A549 (cell line): Measurements from ENCODE around the gene NRG3. TPM values are rescaled to one million over a fixed set of nuclear protein-coding genes. Genes with fewer than 3 reads are reported as not detected.

Source experiments
- ATAC-seq, 2 experiments: fragments of 200-7000 bp in 1 of 2; fragments of >200 bp in 1 of 2; cut with Nextera tagmentation in 1 of 2; cut with Tn5 transposase in 1 of 2; 3 replicates each; pipeline versions ENCODE4 v1.8.0 to v1.9.1; 2018 to 2020; ENCODE audit warnings: mild to moderate bottlenecking in 1 of 2, moderate library complexity in 1 of 2
- CTCF ChIA-PET: fragments of 300-600 bp; sonication (Branson Sonifier 250); formaldehyde crosslinking; extraction: SDS; loops from one replicate; lab custom pipeline; 2021; ENCODE audit warnings: antibody characterized with exemption, inconsistent platforms; lab: Yijun Ruan, JAX
- POLR2A ChIA-PET: fragments of 350-600 bp; formaldehyde crosslinking; extraction: SDS; loops from one replicate; lab custom pipeline; 2021; ENCODE audit warnings: antibody characterized with exemption, inconsistent platforms; lab: Yijun Ruan, JAX
- DNase-seq, 2 experiments: peaks; one replicate each; pipeline versions ENCODE4 v3.0.0 to v3.0.0-alpha.2; 2011 to 2016; ENCODE audit warnings: low read depth in 1 of 2, low spot score in 1 of 2
- FAIRE-seq: peaks from 2 replicates; lab custom pipeline; 2011; peaks lifted over from hg19 to GRCh38; lab: Jason Lieb, UNC
- H3K27ac ChIP-seq, 2 experiments: fragments of >200 bp; sonication (Bioruptor Twin); formaldehyde crosslinking; 3 replicates each; pipeline ENCODE4 v1.5.1; 2016 to 2017
- H3K4me1 ChIP-seq: fragments of >200 bp; sonication (Bioruptor Twin); formaldehyde crosslinking; 3 replicates; pipeline ENCODE4 v1.6.1; 2016
- H3K4me2 ChIP-seq: fragments of >200 bp; sonication (Bioruptor Twin); formaldehyde crosslinking; 3 replicates; pipeline ENCODE4 v1.6.1; 2016
- H3K4me3 ChIP-seq: fragments of >200 bp; sonication (Bioruptor Twin); formaldehyde crosslinking; 3 replicates; pipeline ENCODE4 v1.5.1; 2016
- H3K9me3 ChIP-seq: fragments of >200 bp; sonication (Bioruptor Twin); formaldehyde crosslinking; 3 replicates; pipeline ENCODE4 v1.6.1; 2016
- BHLHE40 ChIP-seq: IDR thresholded peaks from 2 replicates; pipeline ENCODE4 v1.6.1; 2012; ENCODE audit warnings: low read depth, low read length, inconsistent platforms
- CBX8 ChIP-seq: fragments of 200-600 bp; sonication (generic); IDR thresholded peaks from 2 replicates; pipeline ENCODE4 v1.6.1; 2016
- CHD2 ChIP-seq: fragments of 150-350 bp; IDR thresholded peaks from 2 replicates; pipeline ENCODE4 v1.6.1; 2014; ENCODE audit warnings: low read length; ENCODE audit not compliant: partially characterized antibody
- CHD4 ChIP-seq: fragments of 200-600 bp; sonication (generic); IDR thresholded peaks from 2 replicates; pipeline ENCODE4 v1.6.1; 2016; ENCODE audit warnings: antibody characterized with exemption, mild to moderate bottlenecking, borderline replicate concordance
- EP300 ChIP-seq, 2 experiments: fragments of >200 bp; sonication (Bioruptor Twin); formaldehyde crosslinking; IDR thresholded peaks; 2 replicates in 1 of 2; 3 replicates in 1 of 2; pipeline ENCODE4 v1.6.1; 2016 to 2017
- ESRRA ChIP-seq: fragments of 150-350 bp; IDR thresholded peaks from 2 replicates; pipeline ENCODE4 v1.6.1; 2014; ENCODE audit warnings: mild to moderate bottlenecking, low read length, borderline replicate concordance
- FOSL2 ChIP-seq, 2 experiments: fragments of 450-650 bp in 1 of 2; fragments of >200 bp in 1 of 2; sonication (Bioruptor Twin) in 1 of 2; formaldehyde crosslinking; IDR thresholded peaks; 2 replicates each; pipeline versions ENCODE4 v1.5.0 to v1.6.1; 2016 to 2020; ENCODE audit warnings: mild to moderate bottlenecking in 1 of 2, moderate library complexity in 1 of 2
- HEYL ChIP-seq: fragments of 250-450 bp; sonication (Bioruptor Pico); IDR thresholded peaks from 2 replicates; pipeline ENCODE4 v1.8.0; 2021; ENCODE audit warnings: mild to moderate bottlenecking, moderate library complexity
- HOXA7 ChIP-seq: fragments of 250-450 bp; sonication (Bioruptor Pico); IDR thresholded peaks from 2 replicates; pipeline ENCODE4 v1.5.0; 2020; ENCODE audit warnings: mild to moderate bottlenecking, moderate library complexity
- HOXB13 ChIP-seq: fragments of 250-450 bp; sonication (Bioruptor Pico); IDR thresholded peaks from 2 replicates; pipeline ENCODE4 v1.5.0; 2020; ENCODE audit warnings: low read depth, mild to moderate bottlenecking, moderate library complexity
- HOXB5 ChIP-seq: fragments of 250-450 bp; sonication (Bioruptor Pico); IDR thresholded peaks from 2 replicates; pipeline ENCODE4 v1.5.0; 2020; ENCODE audit warnings: mild to moderate bottlenecking, moderate library complexity
- JUN ChIP-seq, 2 experiments: fragments of >200 bp; sonication (Bioruptor Twin); formaldehyde crosslinking; IDR thresholded peaks; 2 replicates in 1 of 2; 3 replicates in 1 of 2; pipeline ENCODE4 v1.6.1; 2016 to 2017
- JUNB ChIP-seq: fragments of >200 bp; sonication (Bioruptor Twin); formaldehyde crosslinking; IDR thresholded peaks from 2 replicates; pipeline ENCODE4 v1.6.1; 2016
- KDM1A ChIP-seq: fragments of 200-600 bp; sonication (generic); IDR thresholded peaks from 2 replicates; pipeline ENCODE4 v1.6.1; 2016; ENCODE audit warnings: low read depth, mild to moderate bottlenecking
- MAFK ChIP-seq: fragments of 450-650 bp; IDR thresholded peaks from 2 replicates; pipeline ENCODE4 v1.6.1; 2014; ENCODE audit not compliant: partially characterized antibody
- MAZ ChIP-seq: fragments of 150-350 bp; IDR thresholded peaks from 2 replicates; pipeline ENCODE4 v1.6.1; 2014; ENCODE audit warnings: antibody characterized with exemption, low read depth, low read length, borderline replicate concordance
- NFE2L2 ChIP-seq: fragments of 150-350 bp; conservative IDR thresholded peaks from 2 replicates; pipeline ENCODE4 v1.6.1; 2014; ENCODE audit warnings: low read length
- PHF8 ChIP-seq: fragments of 200-600 bp; sonication (generic); IDR thresholded peaks from 2 replicates; pipeline ENCODE4 v1.6.1; 2016; ENCODE audit warnings: low read depth, mild to moderate bottlenecking, antibody characterized with exemption, moderate library complexity, borderline replicate concordance
- RARB ChIP-seq: fragments of 250-450 bp; sonication (Bioruptor Pico); IDR thresholded peaks from 2 replicates; pipeline ENCODE4 v1.8.0; 2021; ENCODE audit warnings: mild to moderate bottlenecking, moderate library complexity
- RCOR1 ChIP-seq: fragments of 150-350 bp; IDR thresholded peaks from 2 replicates; pipeline ENCODE4 v1.6.1; 2014; ENCODE audit warnings: antibody characterized with exemption, low read length, low read depth
- RNF2 ChIP-seq: fragments of 200-600 bp; sonication (generic); IDR thresholded peaks from 2 replicates; pipeline ENCODE4 v1.6.1; 2016; ENCODE audit warnings: low read depth, mild to moderate bottlenecking, antibody characterized with exemption, moderate library complexity, borderline replicate concordance
- ZC3H11A ChIP-seq: fragments of 450-650 bp; IDR thresholded peaks from 2 replicates; pipeline ENCODE4 v1.6.1; 2014; ENCODE audit warnings: antibody characterized with exemption, mild to moderate bottlenecking
- WGBS: methylation state at CpG from one replicate; pipeline ENCODE4 v1.1.6; 2017; ENCODE audit errors: missing lambda C conversion rate; 5-methylcytosine and 5-hydroxymethylcytosine counted together
- polyA plus RNA-seq, 4 experiments: library from polyadenylated mRNA; depleted of rRNA in 3 of 4; stranded (reverse); fragments of >200 nt; fragmentation: RNase III in 1 of 4; extraction: RNeasy Plus Mini Kit Qiagen cat#74134 plus additional on column Dnase treatment in 1 of 4; gene quantifications; 2 replicates in 3 of 4; 3 replicates in 1 of 4; pipeline ENCODE4 v1.2.3, GENCODE V29; 2011 to 2017
- TF ChIP-seq, protein P1 (sequence below): IDR thresholded peaks from 2 replicates; pipeline ENCODE4 v1.6.1; 2012
- TF ChIP-seq, protein P2 (sequence below): IDR thresholded peaks from 2 replicates; pipeline ENCODE4 v1.6.1; 2012; ENCODE audit warnings: low read depth, borderline replicate concordance
- TF ChIP-seq, protein P3 (sequence below): fragments of >200 bp; sonication (Bioruptor Twin); formaldehyde crosslinking; IDR thresholded peaks from 2 replicates; pipeline ENCODE4 v1.6.1; 2016
- TF ChIP-seq, protein P4 (sequence below): fragments of 450-650 bp; IDR thresholded peaks from 2 replicates; pipeline ENCODE4 v1.6.1; 2014; ENCODE audit warnings: antibody characterized with exemption

The NRG3 gene
- polyA plus RNA-seq, 2 of the 4 experiments (the other 2 are of a cell fraction), result not detected

DNA sequence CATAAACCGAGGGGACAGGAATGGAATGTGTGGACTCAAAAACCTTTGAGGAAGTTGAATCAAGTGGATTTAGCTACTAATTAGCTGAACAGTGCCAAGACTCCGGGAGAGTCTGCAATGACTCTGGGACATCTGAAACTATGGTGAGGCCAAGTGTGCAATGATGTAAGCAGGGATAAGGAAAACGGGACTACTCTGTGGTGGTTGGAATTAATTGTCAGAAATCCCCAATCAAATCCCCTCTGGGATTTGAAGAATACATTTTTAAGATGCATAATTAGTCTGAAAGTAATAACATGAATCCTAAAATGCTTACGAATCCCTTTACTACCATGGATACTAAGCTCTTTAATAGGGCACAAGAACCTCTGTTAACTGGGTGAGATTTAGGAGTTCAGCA is 602.8 kb downstream of the NRG3 start:
- no peak overlapping the region for H3K4me3 ChIP-seq
- H3K27ac ChIP-seq, result no peak overlapping the region
- ATAC-seq (no peak), FAIRE-seq (no peak), DNase-seq (no peak)
- ChIA-PET CTCF (no interaction called here), POLR2A (no interaction called here)
- no peak overlapping the region for H3K4me2 ChIP-seq
- WGBS, result 20% methylated on average over 4 of the region's 4 CpGs
- H3K4me1 ChIP-seq, result no peaks in the 10 kb centered on the region
- TF ChIP-seq HOXB13 (CRISPR knock-in tag), result no peak
- no peak for TF ChIP-seq HOXA7 (CRISPR knock-in tag)
- TF ChIP-seq CHD2, result no peak
- TF ChIP-seq, protein P1, sequence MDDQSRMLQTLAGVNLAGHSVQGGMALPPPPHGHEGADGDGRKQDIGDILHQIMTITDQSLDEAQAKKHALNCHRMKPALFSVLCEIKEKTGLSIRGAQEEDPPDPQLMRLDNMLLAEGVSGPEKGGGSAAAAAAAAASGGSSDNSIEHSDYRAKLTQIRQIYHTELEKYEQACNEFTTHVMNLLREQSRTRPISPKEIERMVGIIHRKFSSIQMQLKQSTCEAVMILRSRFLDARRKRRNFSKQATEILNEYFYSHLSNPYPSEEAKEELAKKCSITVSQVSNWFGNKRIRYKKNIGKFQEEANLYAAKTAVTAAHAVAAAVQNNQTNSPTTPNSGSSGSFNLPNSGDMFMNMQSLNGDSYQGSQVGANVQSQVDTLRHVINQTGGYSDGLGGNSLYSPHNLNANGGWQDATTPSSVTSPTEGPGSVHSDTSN, result no peak
- TF ChIP-seq, protein P2, sequence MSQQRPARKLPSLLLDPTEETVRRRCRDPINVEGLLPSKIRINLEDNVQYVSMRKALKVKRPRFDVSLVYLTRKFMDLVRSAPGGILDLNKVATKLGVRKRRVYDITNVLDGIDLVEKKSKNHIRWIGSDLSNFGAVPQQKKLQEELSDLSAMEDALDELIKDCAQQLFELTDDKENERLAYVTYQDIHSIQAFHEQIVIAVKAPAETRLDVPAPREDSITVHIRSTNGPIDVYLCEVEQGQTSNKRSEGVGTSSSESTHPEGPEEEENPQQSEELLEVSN, result no peak
- TF ChIP-seq, protein P3, sequence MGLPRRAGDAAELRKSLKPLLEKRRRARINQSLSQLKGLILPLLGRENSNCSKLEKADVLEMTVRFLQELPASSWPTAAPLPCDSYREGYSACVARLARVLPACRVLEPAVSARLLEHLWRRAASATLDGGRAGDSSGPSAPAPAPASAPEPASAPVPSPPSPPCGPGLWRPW, result no peak
- TF ChIP-seq RNF2, result no peak
- TF ChIP-seq ZC3H11A, result no peak
- TF ChIP-seq KDM1A, result no peak
- no peak for TF ChIP-seq EP300 (IDR thresholded peaks at IDR 0.05)
- H3K9me3 ChIP-seq, result 0 out of 3 replicates have a peak, but pooled peaks cover 4% of the 10 kb centered on the region

DNA sequence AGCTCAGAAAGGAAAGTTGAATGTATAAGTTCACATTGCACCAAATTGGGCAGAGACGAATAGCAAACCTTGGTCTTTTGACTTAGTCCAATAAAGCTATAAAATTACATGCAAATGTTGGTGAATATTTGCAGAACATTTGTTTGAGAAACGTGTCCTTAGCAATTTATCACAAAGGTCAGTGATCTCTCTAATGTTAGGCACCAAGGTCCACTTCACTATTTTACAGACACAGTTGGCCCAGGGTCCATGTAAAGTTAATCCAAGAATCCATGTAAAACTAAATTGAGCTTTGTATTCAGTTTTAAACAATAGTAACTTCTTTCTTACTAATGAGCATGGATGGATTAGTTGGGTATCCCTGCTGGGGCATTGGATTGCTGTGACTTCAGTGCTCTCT is 617.7 kb downstream of the NRG3 start:
- DNase-seq (no peak), ATAC-seq (no peak), FAIRE-seq (no peak)
- ChIA-PET CTCF (no interaction called here), POLR2A (no interaction called here)
- TF ChIP-seq HOXB5, result no peak
- TF ChIP-seq CHD4, result no peak
- TF ChIP-seq JUN (IDR thresholded peaks at IDR 0.05), result no peak
- no peak for TF ChIP-seq CBX8
- no peak for TF ChIP-seq ESRRA
- TF ChIP-seq, protein P4, sequence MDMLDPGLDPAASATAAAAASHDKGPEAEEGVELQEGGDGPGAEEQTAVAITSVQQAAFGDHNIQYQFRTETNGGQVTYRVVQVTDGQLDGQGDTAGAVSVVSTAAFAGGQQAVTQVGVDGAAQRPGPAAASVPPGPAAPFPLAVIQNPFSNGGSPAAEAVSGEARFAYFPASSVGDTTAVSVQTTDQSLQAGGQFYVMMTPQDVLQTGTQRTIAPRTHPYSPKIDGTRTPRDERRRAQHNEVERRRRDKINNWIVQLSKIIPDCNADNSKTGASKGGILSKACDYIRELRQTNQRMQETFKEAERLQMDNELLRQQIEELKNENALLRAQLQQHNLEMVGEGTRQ, result no peak
- TF ChIP-seq KDM1A, result no peak
- no peaks in the 10 kb centered on the region for H3K9me3 ChIP-seq
- H3K4me3 ChIP-seq, result no peak overlapping the region
- 4% methylated on average over 2 of the region's 2 CpGs for WGBS
- no peaks in the 10 kb centered on the region for H3K4me1 ChIP-seq
- H3K4me2 ChIP-seq, result no peak overlapping the region
- no peak overlapping the region for H3K27ac ChIP-seq

DNA sequence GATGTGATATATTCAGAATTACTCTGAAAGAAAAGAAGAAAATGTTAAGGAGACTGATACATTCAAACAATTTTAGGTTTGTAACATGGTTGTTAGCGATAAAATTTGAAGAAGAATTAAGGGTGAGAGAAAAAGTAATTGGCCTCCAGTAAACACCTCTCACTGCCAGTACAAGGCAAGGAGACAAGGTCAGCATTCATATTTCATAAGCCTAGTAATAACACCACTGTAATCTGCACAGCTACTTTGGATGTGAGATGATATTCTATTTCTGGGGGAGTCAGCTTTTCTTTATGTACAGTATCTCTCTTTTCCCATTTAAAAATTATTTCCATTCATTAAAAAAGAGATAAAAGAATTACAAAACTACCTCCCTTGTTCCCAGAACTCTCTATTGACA is 621.1 kb downstream of the NRG3 start:
- Histone ChIP-seq H3K4me2 (no peak overlapping the region), H3K9me3 (no peaks in the 10 kb centered on the region), H3K4me1 (no peaks in the 10 kb centered on the region), H3K27ac (no peak overlapping the region), H3K4me3 (no peak overlapping the region)
- no peak for FAIRE-seq
- 43% methylated on average over 1 of the region's 1 CpG for WGBS
- CTCF ChIA-PET, result no interaction called here
- ATAC-seq, result no peak
- DNase-seq, result no peak
- TF ChIP-seq BHLHE40 (no peak), ESRRA (no peak), MAZ (no peak), JUNB (no peak), HEYL (CRISPR knock-in tag) (no peak), MAFK (no peak), ZC3H11A (no peak), RCOR1 (no peak), HOXB5 (no peak), NFE2L2 (no peak), FOSL2 (IDR thresholded peaks at IDR 0.05) (no peak), FOSL2 (CRISPR knock-in tag; IDR thresholded peaks at IDR 0.05) (no peak), PHF8 (no peak), RARB (CRISPR knock-in tag) (no peak)
- POLR2A ChIA-PET, result no interaction called here
